HCT116 (cell line): Measurements from ENCODE around the gene G6PC3. TPM values are rescaled to one million over a fixed set of nuclear protein-coding genes. Genes with fewer than 3 reads are reported as not detected.

Experiments
- ATAC-seq: fragments of 200-7000 bp; cut with Tn5 transposase; 2 replicates; pipeline ENCODE4 v1.9.1; 2020; ENCODE audit warnings: mild to moderate bottlenecking, moderate library complexity
- BruUV-seq: library from RNA; stranded (reverse); fragments of 400-500 nt; replicated peaks from 2 replicates; lab custom pipeline; 2021; lab: Mats Ljungman, UMichigan
- CTCF ChIA-PET: fragments of 300-600 bp; sonication (Branson Sonifier 250); formaldehyde crosslinking; loops from one replicate; lab custom pipeline; 2021; ENCODE audit warnings: antibody characterized with exemption; lab: Charles Lee
- POLR2A ChIA-PET: fragments of 300-600, 350-600 bp; sonication (Branson Sonifier 250); formaldehyde crosslinking; loops from one replicate; lab custom pipeline; 2021; ENCODE audit warnings: antibody characterized with exemption; lab: Charles Lee
- RAD21 ChIA-PET, 2 experiments: fragments of 300-600 bp; sonication (Branson Sonifier 250); formaldehyde crosslinking; loops; one replicate each; lab custom pipeline; 2023; ENCODE audit warnings: low total read pairs in 2 of 2; ENCODE audit not compliant: uncharacterized antibody in 2 of 2, unreplicated experiment in 2 of 2, low non-redundant PET in 1 of 2; lab: Charles Lee
- DNase-seq: peaks from one replicate; pipeline ENCODE4 v3.0.0-alpha.2; 2010; ENCODE audit warnings: low read depth, low spot score
- H2AFZ ChIP-seq: fragments of 200-600 bp; shearing (Covaris generic), sonication (generic); 2 replicates; pipeline ENCODE4 v1.6.1; 2017; ENCODE audit warnings: low read depth, mixed run types, mixed read lengths, antibody characterized with exemption, low read length; ENCODE audit not compliant: poor library complexity, severe bottlenecking
- H3K27ac ChIP-seq: 2 replicates; pipeline ENCODE4 v1.5.1; 2012; ENCODE audit warnings: low read depth, low read length
- H3K27me3 ChIP-seq: fragments of 200-600 bp; sonication (generic); 2 replicates; pipeline ENCODE4 v1.6.1; 2016; ENCODE audit warnings: mixed run types, low read length, mixed read lengths; ENCODE audit not compliant: insufficient read depth
- H3K36me3 ChIP-seq, 2 experiments: fragments of 200-500 bp in 1 of 2; fragments of 200-600 bp in 1 of 2; sonication (Bioruptor generic) in 1 of 2; sonication (generic) in 1 of 2; 2 replicates each; pipeline versions ENCODE4 v1.5.1 to v1.6.1; 2014 to 2016; ENCODE audit warnings: low read length in 2 of 2, inconsistent platforms in 1 of 2, mixed read lengths in 1 of 2, mixed run types in 1 of 2; ENCODE audit not compliant: insufficient read depth in 2 of 2, control insufficient read depth in 1 of 2
- H3K4me1 ChIP-seq, 2 experiments: fragments of 200-600 bp in 1 of 2; sonication (generic) in 1 of 2; 2 replicates each; pipeline versions ENCODE4 v1.5.1 to v1.6.1; 2012 to 2017; ENCODE audit warnings: low read length in 2 of 2, inconsistent platforms in 1 of 2, mild to moderate bottlenecking in 1 of 2, mixed read lengths in 1 of 2, mixed run types in 1 of 2, moderate library complexity in 1 of 2; ENCODE audit not compliant: insufficient read depth in 2 of 2, control insufficient read depth in 1 of 2
- H3K4me2 ChIP-seq: fragments of 200-600 bp; sonication (generic); 2 replicates; pipeline ENCODE4 v1.6.1; 2017; ENCODE audit warnings: mixed run types, low read length, mixed read lengths
- H3K4me3 ChIP-seq, 2 experiments: fragments of 200-600 bp in 1 of 2; sonication (generic) in 1 of 2; replicated peaks in 1 of 2; 2 replicates each; pipeline ENCODE4 v1.5.1; 2011 to 2016; ENCODE audit warnings: low read length in 2 of 2, control low read depth in 1 of 2, low read depth in 1 of 2, mild to moderate bottlenecking in 1 of 2, mixed read lengths in 1 of 2, mixed run types in 1 of 2
- H3K79me2 ChIP-seq: fragments of 200-600 bp; sonication (generic); 2 replicates; pipeline ENCODE4 v1.6.1; 2017; ENCODE audit warnings: mild to moderate bottlenecking, mixed run types, low read length, moderate library complexity, mixed read lengths; ENCODE audit not compliant: insufficient read depth
- H3K9ac ChIP-seq: fragments of 200-600 bp; sonication (generic); 2 replicates; pipeline ENCODE4 v1.6.1; 2016; ENCODE audit warnings: low read length, mixed read lengths
- H3K9me2 ChIP-seq: fragments of 200-600 bp; sonication (generic), shearing (Covaris generic); 2 replicates; pipeline ENCODE4 v1.6.1; 2017; ENCODE audit warnings: mixed run types, mild to moderate bottlenecking, moderate library complexity; ENCODE audit not compliant: insufficient read depth
- H3K9me3 ChIP-seq, 2 experiments: fragments of 200-500 bp in 1 of 2; fragments of 200-600 bp in 1 of 2; sonication (Bioruptor generic) in 1 of 2; sonication (generic) in 1 of 2; 2 replicates each; pipeline ENCODE4 v1.6.1; 2014 to 2017; ENCODE audit warnings: low read length in 2 of 2, mixed read lengths in 2 of 2, inconsistent platforms in 1 of 2, low read depth in 1 of 2, mild to moderate bottlenecking in 1 of 2, mixed run types in 1 of 2, moderate library complexity in 1 of 2; ENCODE audit not compliant: control insufficient read depth in 1 of 2, insufficient read depth in 1 of 2
- H4K20me1 ChIP-seq: fragments of 200-600 bp; sonication (generic), shearing (Covaris generic); 2 replicates; pipeline ENCODE4 v1.6.1; 2017; ENCODE audit warnings: mixed run types, mild to moderate bottlenecking, moderate library complexity; ENCODE audit not compliant: insufficient read depth
- ATF3 ChIP-seq: IDR thresholded peaks from 2 replicates; pipeline ENCODE4 v1.6.1; 2012
- CTCF ChIP-seq, 3 experiments: fragments of 200-600 bp in 1 of 3; sonication (generic) in 1 of 3; IDR thresholded peaks in 2 of 3; conservative IDR thresholded peaks in 1 of 3; 2 replicates each; pipeline ENCODE4 v1.5.1; 2012 to 2017; ENCODE audit warnings: low read depth in 2 of 3, low read length in 2 of 3, antibody characterized with exemption in 1 of 3, borderline replicate concordance in 1 of 3, control low read depth in 1 of 3, mild to moderate bottlenecking in 1 of 3, mixed read lengths in 1 of 3, mixed run types in 1 of 3, moderate library complexity in 1 of 3; ENCODE audit not compliant: insufficient read depth in 1 of 3
- EZH2phosphoT487 ChIP-seq: fragments of 200-600 bp; IDR thresholded peaks from 2 replicates; pipeline ENCODE4 v1.6.1; 2018; ENCODE audit warnings: antibody characterized with exemption, borderline replicate concordance
- POLR2A ChIP-seq: IDR thresholded peaks from 2 replicates; pipeline ENCODE4 v1.7.0; 2011; ENCODE audit warnings: borderline replicate concordance; ENCODE audit not compliant: insufficient read depth, insufficient read length; ENCODE audit errors: extremely low read depth
- RAD21 ChIP-seq: IDR thresholded peaks from 2 replicates; pipeline ENCODE4 v1.6.1; 2012; ENCODE audit warnings: low read depth, mild to moderate bottlenecking
- REST ChIP-seq: IDR thresholded peaks from 2 replicates; pipeline ENCODE4 v1.6.1; 2012; ENCODE audit warnings: low read depth
- SRF ChIP-seq: IDR thresholded peaks from 2 replicates; pipeline ENCODE4 v1.6.1; 2012; ENCODE audit warnings: low read depth
- YY1 ChIP-seq: IDR thresholded peaks from 2 replicates; pipeline ENCODE4 v1.6.1; 2011; ENCODE audit warnings: low read length, low read depth, moderate library complexity, mild to moderate bottlenecking; ENCODE audit not compliant: insufficient replicate concordance; ENCODE audit errors: extremely low read depth
- ZBTB33 ChIP-seq: IDR thresholded peaks from 2 replicates; pipeline ENCODE4 v1.6.1; 2011; ENCODE audit warnings: mild to moderate bottlenecking, low read length, moderate library complexity; ENCODE audit not compliant: insufficient replicate concordance; ENCODE audit errors: extremely low read depth
- ZFX ChIP-seq: fragments of 450-650 bp; IDR thresholded peaks from 2 replicates; pipeline ENCODE4 v1.6.1; 2017
- ZNF274 ChIP-seq: fragments of 200-500 bp; sonication (Bioruptor generic); IDR thresholded peaks from 2 replicates; pipeline ENCODE4 v1.6.1; 2014; ENCODE audit warnings: mild to moderate bottlenecking, low read depth, low read length, inconsistent platforms
- intact Hi-C: fragments of 100-400 bp; cut with micrococcal nuclease; formaldehyde crosslinking; loops from 2 replicates; pipeline ENCODE4 v1.10.0; 2022
- total RNA-seq: library from RNA; stranded (reverse); gene quantifications from one replicate; pipeline ENCODE4 v1.2.1, GENCODE V29; 2021; ENCODE audit not compliant: unreplicated experiment

Gene G6PC3
- total RNA-seq, 1 experiment from 2014 or later, result 50.6 TPM

GRCh38 chr17:44077595-44077909 is 7.0 kb downstream of the G6PC3 start:
- BruUV-seq, result no TSS peak
- Histone ChIP-seq H4K20me1 (no peaks in the 10 kb centered on the region), H3K27ac (no peak overlapping the region), H3K27me3 (no peaks in the 10 kb centered on the region), H2AFZ (no peak overlapping the region), H3K79me2 (peaks cover 6% of the 10 kb centered on the region; the same call in 1 of the 2 replicates), H3K36me3 (peaks cover 10 to 13% of the 10 kb centered on the region in 2 experiments; a peak in 2 of 4 replicates), H3K9me2 (no peaks in the 10 kb centered on the region), H3K4me1 (peaks cover 9 to 12% of the 10 kb centered on the region in 2 experiments), H3K9me3 (no peaks in the 10 kb centered on the region), H3K4me2 (no peak overlapping the region), H3K9ac (no peak overlapping the region), H3K4me3 (no peak overlapping the region)
- DNase-seq (no peak), ATAC-seq (no peak)
- POLR2A ChIA-PET, result no interaction called here
- RAD21 ChIA-PET, result no interaction called here
- TF ChIP-seq CTCF (IDR thresholded peaks at IDR 0.05 in 2 of 3, conservative IDR thresholded peaks at IDR 0.05 in 1 of 3; ENCODE audit: borderline replicate concordance in 1 of 3, insufficient read depth in 1 of 3, low read depth in 2 of 3, low read length in 2 of 3), result no peak
- no peak for TF ChIP-seq YY1
- no peak for TF ChIP-seq RAD21
- no peak for TF ChIP-seq SRF
- no peak for TF ChIP-seq ZNF274
- TF ChIP-seq POLR2A, result no peak
- TF ChIP-seq ATF3, result no peak
- TF ChIP-seq ZBTB33, result no peak
- no peak for TF ChIP-seq ZFX
- TF ChIP-seq EZH2phosphoT487, result no peak
- TF ChIP-seq REST, result no peak
- CTCF ChIA-PET, result no interaction called here
- intact Hi-C loops, result no loop called here
